Fibroblast of upper back skin (primary cell): ENCODE data around the gene ZNF577.
"Not testable (repeated sequence)": the region's sequence is repeated elsewhere in the genome, so short reads cannot be mapped to it uniquely, and the experiment has no call there.

Experiments used
- DNase-seq: peaks from one replicate; pipeline ENCODE4 v3.0.0-alpha.2; 2013

ZNF577 gene

GRCh38 chr19:51887522-51888498, at the start of gene ZNF577:
Gene ZNF577, minus strand, starts transcription at chr19:51887951. Its CDS starts 7,569 bp downstream, at chr19:51880382.
- DNase-seq, result peak; percentile 93

- no peak for DNase-seq
These were observed 44.2 kb upstream of the ZNF577 start for GRCh38 chr19:51931921-51932320.

DNA sequence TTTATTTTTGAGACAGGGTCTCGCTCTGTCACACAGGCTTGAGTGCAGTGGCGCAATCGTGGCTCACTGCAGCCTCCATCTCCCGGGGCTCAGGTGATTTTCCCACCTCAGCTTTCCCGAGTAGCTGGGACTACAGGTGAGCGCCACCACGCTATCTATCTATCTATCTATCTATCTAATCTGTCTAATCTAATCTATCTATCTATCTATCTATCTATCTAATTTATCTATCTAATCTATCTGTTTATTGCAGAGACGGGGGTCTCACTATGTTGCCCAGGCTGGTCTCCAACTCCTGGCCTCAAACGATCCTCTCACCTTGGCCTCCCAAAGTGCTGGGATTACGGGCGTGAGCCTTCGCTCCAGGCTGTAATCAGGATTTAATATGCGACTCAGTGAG, 40.1 kb upstream of the ZNF577 start:
- DNase-seq, result no peak

GRCh38 chr19:51926784-51927741, 39.3 kb upstream of the ZNF577 start, which contains the start of gene ZNF613:
Gene ZNF613, plus strand, starts transcription at chr19:51927472. Its CDS starts 8,749 bp downstream, at chr19:51936221.
- DNase-seq, result peak; percentile 91

- DNase-seq, result no peak
These were observed 38.7 kb upstream of the ZNF577 start for GRCh38 chr19:51926426-51926783.

DNA sequence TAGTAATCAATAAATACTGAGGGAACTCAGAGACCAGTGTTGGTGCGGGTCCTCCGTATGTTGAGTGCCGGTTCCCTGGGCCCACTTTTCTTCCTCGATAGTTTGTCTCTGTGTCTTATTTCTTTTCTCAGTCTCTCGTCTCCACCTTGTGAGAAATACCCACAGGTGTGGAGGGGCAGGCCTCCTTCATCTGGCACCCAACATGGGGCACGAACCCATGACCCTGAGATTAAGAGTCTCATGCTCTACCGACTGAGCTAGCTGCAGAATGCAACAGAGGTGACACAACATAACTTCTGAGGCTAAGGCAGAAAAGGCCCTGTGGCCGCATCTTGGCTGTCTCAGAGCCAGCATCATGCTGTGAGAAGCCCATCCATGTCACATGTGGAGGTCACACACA, 34.2 kb upstream of the ZNF577 start:
- DNase-seq, result no peak

GRCh38 chr19:51919606-51920005, 31.9 kb upstream of the ZNF577 start:
- DNase-seq, result no peak

- DNase-seq, result no peak
These were observed 28.4 kb upstream of the ZNF577 start for GRCh38 chr19:51916167-51916566.

DNA sequence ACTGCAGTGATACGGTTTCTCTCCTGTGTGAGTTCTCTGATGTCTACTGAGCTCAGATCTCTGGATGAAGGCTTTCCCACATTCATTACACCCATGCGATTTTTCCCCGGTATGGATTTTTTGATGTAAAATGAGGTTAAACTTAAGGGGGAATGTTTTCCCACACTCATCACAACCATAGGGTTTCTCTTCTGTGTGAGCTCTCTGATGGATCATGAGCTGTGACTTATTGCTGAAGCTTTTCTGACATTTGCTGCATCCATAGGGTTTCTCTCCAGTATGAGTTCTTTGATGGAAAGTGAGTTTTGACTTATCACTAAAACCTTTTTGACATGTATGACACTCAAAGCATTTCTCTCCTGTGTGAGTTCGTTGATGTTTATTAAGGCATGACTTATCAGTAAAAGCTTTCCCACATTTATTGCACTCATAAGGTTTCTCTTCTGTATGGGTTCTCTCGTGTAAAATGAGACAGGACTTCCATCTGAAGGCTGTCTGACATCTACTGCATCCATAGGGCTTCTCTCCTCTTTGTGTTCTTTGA, 27.6 kb upstream of the ZNF577 start:
- no peak for DNase-seq

DNA sequence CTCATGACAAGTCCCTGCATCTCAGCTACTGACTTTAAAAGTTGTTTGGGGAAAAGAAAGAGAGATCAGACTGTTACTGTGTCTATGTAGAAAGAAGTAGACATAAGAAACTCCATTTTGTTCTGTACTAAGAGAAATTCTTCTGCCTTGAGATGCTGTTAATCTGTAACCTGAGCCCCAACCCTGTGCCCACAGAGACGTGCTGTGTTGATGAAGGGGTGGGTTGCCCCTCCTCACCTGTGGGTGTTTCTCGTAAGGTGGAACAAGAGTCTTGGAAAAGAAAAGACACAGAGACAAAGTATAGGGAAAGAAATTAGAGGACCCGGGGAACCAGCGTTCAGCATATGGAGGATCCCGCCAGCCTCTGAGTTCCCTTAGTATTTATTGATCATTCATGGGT, 20.2 kb upstream of the ZNF577 start:
- DNase-seq, result not testable (repeated sequence)

- DNase-seq, result not testable (repeated sequence)
These were observed 18.4 kb upstream of the ZNF577 start for GRCh38 chr19:51906108-51906507.

DNA sequence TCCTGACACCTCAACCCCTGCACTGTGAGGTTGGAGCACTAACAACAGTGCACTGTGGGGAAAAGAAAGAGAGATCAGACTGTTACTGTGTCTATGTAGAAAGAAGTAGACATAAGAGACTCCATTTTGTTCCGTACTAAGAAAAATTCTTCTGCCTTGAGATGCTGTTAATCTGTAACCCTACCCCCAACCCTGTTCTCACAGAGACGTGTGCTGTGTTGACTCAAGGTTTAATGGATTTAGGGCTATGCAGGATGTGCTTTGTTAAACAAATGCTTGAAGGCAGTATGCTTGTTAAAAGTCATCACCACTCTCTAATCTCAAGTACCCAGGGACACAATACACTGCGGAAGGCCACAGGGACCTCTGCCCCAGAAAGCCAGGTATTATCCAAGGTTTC, 17.9 kb upstream of the ZNF577 start:
- not testable (repeated sequence) for DNase-seq

- DNase-seq, result no peak
These were observed 17.5 kb upstream of the ZNF577 start for GRCh38 chr19:51905206-51905605.

GRCh38 chr19:51904331-51905165, 16.8 kb upstream of the ZNF577 start, which contains the start of gene ZNF649:
Gene ZNF649, minus strand, starts transcription at chr19:51905017. Its CDS starts 4,910 bp downstream, at chr19:51900107.
- peak; percentile 85 for DNase-seq

- DNase-seq, result no peak
These were observed 15.4 kb upstream of the ZNF577 start for GRCh38 chr19:51903192-51903591.

- no peak for DNase-seq
These were observed 14.1 kb upstream of the ZNF577 start for GRCh38 chr19:51901860-51902259.

- no peak for DNase-seq
These were observed 3.5 kb upstream of the ZNF577 start for GRCh38 chr19:51891193-51891747.

DNA sequence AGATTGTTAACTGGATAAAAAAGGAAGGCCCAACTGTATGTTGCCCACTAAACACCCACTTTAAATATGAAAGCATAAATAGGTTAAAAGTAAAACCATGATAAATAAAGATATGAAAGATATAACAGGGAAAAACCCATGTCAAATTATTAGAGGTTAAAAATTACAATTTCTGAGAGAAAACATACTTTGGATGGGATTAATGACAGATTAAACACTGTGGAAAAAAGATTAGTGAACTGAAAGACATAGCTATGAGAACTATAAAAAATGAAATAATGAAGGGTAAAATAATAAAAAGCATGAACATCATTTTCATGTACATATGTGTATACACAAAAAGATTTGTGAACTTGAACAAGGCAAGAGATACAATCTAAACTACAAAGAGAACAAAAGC, 2.2 kb upstream of the ZNF577 start:
- DNase-seq, result no peak

GRCh38 chr19:51884713-51885112, 3.0 kb downstream of the ZNF577 start:
- DNase-seq, result no peak

DNA sequence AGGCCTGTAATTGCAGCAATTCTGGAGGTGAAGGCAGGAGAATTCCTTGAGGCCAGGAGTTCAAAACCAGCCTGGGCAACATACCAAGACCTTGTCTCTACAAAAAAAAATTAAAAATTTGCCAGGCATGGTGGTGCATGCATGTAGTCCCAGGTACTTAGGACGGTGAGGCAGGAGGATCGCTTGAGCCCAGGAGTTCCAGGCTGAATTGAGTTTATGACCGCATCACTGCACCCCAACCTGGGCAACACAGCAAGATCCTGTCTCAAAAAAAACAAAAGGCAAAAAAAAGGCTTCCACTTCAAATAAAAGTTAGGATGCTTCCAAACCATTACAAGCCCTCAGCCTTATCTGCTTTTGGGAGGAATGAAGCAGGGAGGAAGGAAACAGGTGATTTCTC, 5.2 kb downstream of the ZNF577 start:
- no peak for DNase-seq

- DNase-seq, result no peak
These were observed 14.7 kb downstream of the ZNF577 start for GRCh38 chr19:51873097-51873496.
